ENCODE data around the gene ATOH8.

The ATOH8 gene

DNA sequence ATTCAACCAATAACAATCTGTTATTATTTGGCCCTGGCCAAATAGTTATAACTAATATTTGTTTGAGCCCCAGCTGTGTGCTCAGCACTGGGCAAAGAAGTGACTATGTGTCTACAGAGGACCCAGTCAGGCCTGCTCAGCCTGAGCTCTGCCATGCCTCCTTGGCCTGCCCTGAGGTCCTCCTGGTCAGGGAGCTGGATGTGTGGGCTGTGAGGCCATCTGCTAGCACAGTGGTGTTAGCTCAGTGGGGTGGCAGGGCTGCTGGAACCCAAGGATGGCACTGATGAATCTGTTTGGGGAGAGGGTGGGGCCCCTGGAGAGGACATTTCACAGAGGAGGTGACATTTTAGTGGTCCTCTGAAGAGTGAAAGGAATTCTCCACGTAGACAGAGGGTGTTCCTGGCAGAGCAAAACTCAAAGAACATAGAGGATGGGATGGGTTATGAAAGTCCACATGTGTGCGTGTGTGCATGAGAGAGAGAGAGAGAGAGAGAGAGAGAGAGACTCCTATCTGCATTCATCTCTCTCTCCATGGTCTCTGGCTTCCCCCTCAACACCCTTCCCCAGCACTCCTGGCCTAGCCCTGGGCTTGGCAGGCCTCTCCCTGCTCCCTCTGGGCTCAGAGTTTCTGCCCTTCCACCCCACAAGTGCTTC is 21.2 kb upstream of the ATOH8 start:
- Histone ChIP-seq H3K4me3 (ENCODE audit: insufficient read length, low read depth) (no peak overlapping the region), H3K9me3 (ENCODE audit: insufficient read depth, low read length) (no peaks in the 10 kb centered on the region), H3K4me1 (ENCODE audit: insufficient read depth, insufficient read length) (no peaks in the 10 kb centered on the region), H3K27me3 (ENCODE audit: insufficient read depth, insufficient read length) (no peaks in the 10 kb centered on the region), H3K9ac (ENCODE audit: insufficient read length, low read depth) (no peak overlapping the region), H3K36me3 (ENCODE audit: insufficient read depth, insufficient read length, low read length) (no peaks in the 10 kb centered on the region)
- TF ChIP-seq SUZ12 (IDR thresholded peaks at IDR 0.05; ENCODE audit: extremely low read depth, insufficient read depth, insufficient read length) (no peak), ZNF274 (IDR thresholded peaks at IDR 0.05; ENCODE audit: low read depth, low read length) (no peak), YY1 (IDR thresholded peaks at IDR 0.05; ENCODE audit: insufficient read depth, insufficient read length) (no peak)
- DNase-seq (ENCODE audit: low read depth, low spot score) = no peak

DNA sequence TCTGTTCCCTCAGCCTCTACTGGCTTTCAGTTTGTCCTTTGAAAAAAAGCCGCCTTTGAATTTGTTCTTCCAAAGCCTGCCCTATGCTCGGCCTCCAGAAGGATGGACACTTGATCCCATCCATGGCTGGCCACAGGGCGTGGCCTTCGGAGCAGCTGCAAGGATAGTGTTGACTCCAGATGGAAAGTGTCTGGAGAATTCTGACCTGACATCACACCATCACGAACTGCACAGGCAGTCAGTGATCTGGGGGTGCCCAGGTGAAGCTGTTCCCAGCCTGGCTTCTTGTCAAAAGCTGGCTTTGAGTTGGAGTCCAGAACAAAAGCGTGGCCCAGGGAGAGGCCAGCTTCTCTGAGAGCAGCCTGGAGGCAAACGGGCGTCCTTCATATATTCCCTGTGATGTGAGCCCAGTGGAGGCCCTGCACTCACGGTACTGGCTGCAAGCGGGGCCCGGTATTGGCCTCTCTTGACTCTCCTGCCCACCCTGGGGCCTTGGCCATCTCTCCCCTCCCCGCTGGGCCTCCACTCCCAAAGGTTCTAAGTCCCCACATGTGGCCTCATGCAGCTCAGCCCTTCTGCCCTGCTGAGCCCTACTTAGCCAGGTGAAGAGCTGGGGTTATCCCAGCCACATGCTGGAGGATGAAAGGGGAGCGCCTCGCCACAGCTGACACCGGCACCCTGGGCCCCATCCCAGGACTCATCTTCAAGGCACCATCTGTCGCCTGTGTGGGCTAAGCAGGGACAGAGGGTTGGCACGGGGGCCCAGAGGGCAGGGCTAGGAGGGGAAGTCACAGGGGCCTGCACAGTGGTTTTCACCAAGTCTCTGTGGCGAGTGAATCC is 20.4 kb upstream of the ATOH8 start:
- Histone ChIP-seq H3K27me3 (ENCODE audit: insufficient read depth, insufficient read length) (no peaks in the 10 kb centered on the region), H3K9me3 (ENCODE audit: insufficient read depth, low read length) (no peaks in the 10 kb centered on the region), H3K9ac (ENCODE audit: insufficient read length, low read depth) (no peak overlapping the region), H3K4me1 (ENCODE audit: insufficient read depth, insufficient read length) (no peaks in the 10 kb centered on the region), H3K36me3 (ENCODE audit: insufficient read depth, insufficient read length, low read length) (no peaks in the 10 kb centered on the region), H3K4me3 (ENCODE audit: insufficient read length, low read depth) (no peak overlapping the region)
- no peak for TF ChIP-seq SUZ12 (IDR thresholded peaks at IDR 0.05; ENCODE audit: extremely low read depth, insufficient read depth, insufficient read length)
- TF ChIP-seq YY1 (IDR thresholded peaks at IDR 0.05; ENCODE audit: insufficient read depth, insufficient read length) = no peak
- TF ChIP-seq ZNF274 (IDR thresholded peaks at IDR 0.05; ENCODE audit: low read depth, low read length) = no peak
- no peak for DNase-seq (ENCODE audit: low read depth, low spot score)

DNA sequence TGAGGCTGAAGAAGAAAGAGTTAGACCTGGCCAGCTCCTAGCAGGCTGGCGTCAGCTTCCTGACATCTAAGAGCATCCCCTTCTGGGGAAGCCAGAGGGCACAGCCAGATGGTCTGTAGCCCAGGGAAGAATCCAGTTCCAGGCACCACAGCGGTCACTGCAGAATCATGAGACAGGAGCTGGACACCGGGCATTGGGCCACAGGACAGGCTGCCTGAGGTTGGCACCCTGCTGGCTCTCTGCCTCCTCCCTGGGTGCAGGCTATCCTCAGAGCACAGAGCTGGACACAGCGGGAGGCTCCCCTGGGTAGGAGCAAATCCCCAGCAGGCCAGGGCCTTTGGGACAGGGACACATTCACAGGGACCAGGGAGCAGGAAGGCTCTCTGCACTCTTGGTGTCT is 19.8 kb upstream of the ATOH8 start:
- Histone ChIP-seq H3K9ac (ENCODE audit: insufficient read length, low read depth) (no peak overlapping the region), H3K4me1 (ENCODE audit: insufficient read depth, insufficient read length) (no peaks in the 10 kb centered on the region), H3K9me3 (ENCODE audit: insufficient read depth, low read length) (no peaks in the 10 kb centered on the region), H3K4me3 (ENCODE audit: insufficient read length, low read depth) (no peak overlapping the region), H3K36me3 (ENCODE audit: insufficient read depth, insufficient read length, low read length) (no peaks in the 10 kb centered on the region), H3K27me3 (ENCODE audit: insufficient read depth, insufficient read length) (no peaks in the 10 kb centered on the region)
- DNase-seq (ENCODE audit: low read depth, low spot score) = no peak
- TF ChIP-seq YY1 (IDR thresholded peaks at IDR 0.05; ENCODE audit: insufficient read depth, insufficient read length) = no peak
- TF ChIP-seq SUZ12 (IDR thresholded peaks at IDR 0.05; ENCODE audit: extremely low read depth, insufficient read depth, insufficient read length) = no peak
- no peak for TF ChIP-seq ZNF274 (IDR thresholded peaks at IDR 0.05; ENCODE audit: low read depth, low read length)

DNA sequence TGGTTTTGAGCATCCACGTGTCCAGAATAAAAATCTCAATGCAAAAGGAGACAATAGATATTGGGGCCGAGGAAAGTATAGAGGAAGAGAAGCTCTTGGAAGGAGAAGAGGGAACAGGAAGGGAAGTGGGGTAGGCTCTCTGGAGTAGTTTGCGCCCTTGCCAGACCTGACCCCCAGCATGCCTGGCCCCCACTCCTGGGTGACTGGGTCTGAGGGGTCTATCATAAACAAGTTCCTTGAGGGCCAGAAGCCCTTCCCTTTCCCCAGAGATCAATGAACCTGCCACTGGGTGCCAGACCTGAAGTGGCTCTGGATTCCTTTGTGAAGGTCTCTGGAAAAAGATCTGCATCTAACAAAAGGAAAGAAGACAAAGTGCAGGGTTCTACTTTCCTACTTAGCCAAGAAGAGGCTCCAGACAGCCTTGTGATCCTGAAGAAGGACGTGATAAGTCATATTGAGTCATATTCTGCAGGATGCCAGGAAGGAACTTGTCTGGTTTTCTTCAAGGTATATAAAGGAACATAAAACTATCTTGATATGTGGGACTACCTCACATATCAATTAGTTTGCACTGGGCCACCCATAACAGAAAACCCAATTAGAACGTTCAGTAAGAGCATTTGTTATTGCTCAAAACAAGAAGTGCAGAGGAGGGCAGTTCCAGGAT is 18.7 kb upstream of the ATOH8 start:
- Histone ChIP-seq H3K4me3 (ENCODE audit: insufficient read length, low read depth) (no peak overlapping the region), H3K4me1 (ENCODE audit: insufficient read depth, insufficient read length) (no peaks in the 10 kb centered on the region), H3K9ac (ENCODE audit: insufficient read length, low read depth) (no peak overlapping the region), H3K27me3 (ENCODE audit: insufficient read depth, insufficient read length) (no peaks in the 10 kb centered on the region), H3K9me3 (ENCODE audit: insufficient read depth, low read length) (no peaks in the 10 kb centered on the region), H3K36me3 (ENCODE audit: insufficient read depth, insufficient read length, low read length) (no peaks in the 10 kb centered on the region)
- DNase-seq (ENCODE audit: low read depth, low spot score) = no peak
- TF ChIP-seq ZNF274 (IDR thresholded peaks at IDR 0.05; ENCODE audit: low read depth, low read length) = no peak
- no peak for TF ChIP-seq SUZ12 (IDR thresholded peaks at IDR 0.05; ENCODE audit: extremely low read depth, insufficient read depth, insufficient read length)
- no peak for TF ChIP-seq YY1 (IDR thresholded peaks at IDR 0.05; ENCODE audit: insufficient read depth, insufficient read length)

DNA sequence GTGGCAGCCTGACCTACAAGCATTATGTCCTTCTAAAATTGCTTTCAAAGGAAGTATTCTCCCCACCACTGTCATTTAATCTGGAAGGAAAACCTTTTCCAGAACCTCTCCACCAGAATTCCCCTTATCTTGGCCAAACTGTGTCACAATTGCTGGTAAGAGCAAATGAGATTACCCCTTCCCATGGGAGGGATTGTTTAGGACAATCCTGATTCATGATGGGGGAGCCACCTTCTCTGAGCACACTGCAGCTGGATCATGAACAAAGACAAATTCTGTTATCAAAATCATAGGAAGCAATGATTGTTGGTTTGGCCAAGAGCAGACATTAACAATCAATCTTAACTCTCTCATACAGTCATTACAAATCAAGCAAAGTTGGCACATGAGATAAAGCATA is 18.1 kb upstream of the ATOH8 start:
- Histone ChIP-seq H3K4me3 (ENCODE audit: insufficient read length, low read depth) (no peak overlapping the region), H3K4me1 (ENCODE audit: insufficient read depth, insufficient read length) (no peaks in the 10 kb centered on the region), H3K27me3 (ENCODE audit: insufficient read depth, insufficient read length) (no peaks in the 10 kb centered on the region), H3K9ac (ENCODE audit: insufficient read length, low read depth) (no peak overlapping the region), H3K9me3 (ENCODE audit: insufficient read depth, low read length) (no peaks in the 10 kb centered on the region), H3K36me3 (ENCODE audit: insufficient read depth, insufficient read length, low read length) (no peaks in the 10 kb centered on the region)
- no peak for DNase-seq (ENCODE audit: low read depth, low spot score)
- TF ChIP-seq YY1 (IDR thresholded peaks at IDR 0.05; ENCODE audit: insufficient read depth, insufficient read length) = no peak
- TF ChIP-seq ZNF274 (IDR thresholded peaks at IDR 0.05; ENCODE audit: low read depth, low read length) = no peak
- TF ChIP-seq SUZ12 (IDR thresholded peaks at IDR 0.05; ENCODE audit: extremely low read depth, insufficient read depth, insufficient read length) = no peak

DNA sequence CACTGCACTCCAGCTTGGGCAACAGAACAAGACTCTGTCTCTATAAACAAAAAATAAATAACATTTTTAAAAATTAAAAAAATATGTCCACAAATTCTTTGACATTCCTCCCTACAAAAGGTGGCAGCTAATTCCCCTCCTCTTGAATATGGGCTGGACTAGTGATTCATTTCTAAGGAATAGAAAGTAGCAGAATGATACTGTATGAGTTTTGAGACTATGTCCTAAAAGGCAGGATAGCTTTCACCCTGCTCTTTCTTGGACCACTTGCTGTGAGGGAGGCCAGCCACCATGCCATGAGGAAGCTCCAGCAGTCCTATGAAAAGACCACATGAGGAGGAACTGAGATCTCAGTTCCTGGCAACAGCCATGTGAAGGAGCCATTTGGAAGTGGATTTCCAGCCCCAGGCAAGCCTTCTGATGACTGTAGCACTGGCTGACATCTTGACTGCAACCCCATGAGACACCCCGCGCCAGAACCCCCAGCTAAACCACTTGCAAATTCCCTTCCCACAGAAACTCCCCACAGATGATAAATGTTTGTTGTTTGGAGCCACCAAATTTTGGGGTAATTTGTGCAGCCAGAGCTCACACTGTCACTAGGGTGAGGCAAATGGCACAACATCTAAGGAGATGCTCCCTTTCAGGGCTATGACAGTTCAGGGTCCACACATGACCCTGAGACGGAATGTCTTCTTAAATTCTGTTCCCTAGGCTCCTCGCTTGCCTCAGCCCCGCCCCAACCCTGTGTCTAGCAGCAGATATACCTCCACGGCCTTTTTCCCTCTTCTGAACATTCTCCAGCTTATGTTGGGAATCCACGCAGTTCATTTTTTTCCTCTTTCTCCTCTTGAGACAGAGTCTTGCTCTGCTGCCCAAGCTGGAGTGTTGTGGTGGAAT is 17.1 kb upstream of the ATOH8 start:
- Histone ChIP-seq H3K27me3 (ENCODE audit: insufficient read depth, insufficient read length) (peaks cover 4% of the 10 kb centered on the region), H3K4me3 (ENCODE audit: insufficient read length, low read depth) (no peak overlapping the region), H3K36me3 (ENCODE audit: insufficient read depth, insufficient read length, low read length) (no peaks in the 10 kb centered on the region), H3K9me3 (ENCODE audit: insufficient read depth, low read length) (no peaks in the 10 kb centered on the region), H3K9ac (ENCODE audit: insufficient read length, low read depth) (no peak overlapping the region), H3K4me1 (ENCODE audit: insufficient read depth, insufficient read length) (peaks cover 2% of the 10 kb centered on the region)
- no peak for TF ChIP-seq SUZ12 (IDR thresholded peaks at IDR 0.05; ENCODE audit: extremely low read depth, insufficient read depth, insufficient read length)
- no peak for TF ChIP-seq YY1 (IDR thresholded peaks at IDR 0.05; ENCODE audit: insufficient read depth, insufficient read length)
- no peak for TF ChIP-seq ZNF274 (IDR thresholded peaks at IDR 0.05; ENCODE audit: low read depth, low read length)
- DNase-seq (ENCODE audit: low read depth, low spot score) = no peak

Measured in NT2/D1 (cell line).